MM.1S (cell line): ENCODE data around the gene ARID4B.
"Not testable (repeated sequence)": the region's sequence is repeated elsewhere in the genome, so short reads cannot be mapped to it uniquely, and the experiment has no call there.

Experiments used
- DNase-seq: peaks from one replicate; pipeline ENCODE4 v3.0.0-alpha.2; 2015
- H2AFZ ChIP-seq: fragments of 300-600 bp; sonication (generic); 2 replicates; pipeline ENCODE4 v1.6.0; 2016; ENCODE audit warnings: antibody characterized with exemption, low read length
- H3F3A ChIP-seq: fragments of 300-600 bp; sonication (generic); 2 replicates; pipeline ENCODE4 v1.6.1; 2016; ENCODE audit warnings: mild to moderate bottlenecking, antibody characterized with exemption, low read length, moderate library complexity, mixed read lengths; ENCODE audit not compliant: insufficient read depth
- H3K27ac ChIP-seq: fragments of 300-600 bp; sonication (generic); 2 replicates; pipeline ENCODE4 v1.5.1; 2016; ENCODE audit warnings: mild to moderate bottlenecking, low read length
- H3K27me3 ChIP-seq: fragments of 300-600 bp; sonication (generic); replicated peaks from 2 replicates; pipeline ENCODE4 v1.6.0; 2016; ENCODE audit warnings: low read length; ENCODE audit not compliant: insufficient read depth
- H3K36me3 ChIP-seq: fragments of 300-600 bp; sonication (generic); replicated peaks from 2 replicates; pipeline ENCODE4 v1.6.1; 2016; ENCODE audit warnings: mild to moderate bottlenecking, low read length, mixed read lengths; ENCODE audit not compliant: insufficient read depth
- H3K4me1 ChIP-seq: fragments of 300-600 bp; sonication (generic); 2 replicates; pipeline ENCODE4 v1.6.1; 2016; ENCODE audit warnings: low read length, mixed read lengths
- H3K4me2 ChIP-seq: fragments of 300-600 bp; sonication (generic); 2 replicates; pipeline ENCODE4 v1.6.0; 2016; ENCODE audit warnings: low read depth, low read length
- H3K4me3 ChIP-seq: fragments of 300-600 bp; sonication (generic); 2 replicates; pipeline ENCODE4 v1.5.1; 2016; ENCODE audit warnings: low read length, mixed read lengths
- H3K79me2 ChIP-seq: fragments of 300-600 bp; sonication (generic); 2 replicates; pipeline ENCODE4 v1.6.1; 2016; ENCODE audit warnings: mixed run types, low read length, mixed read lengths
- H3K9ac ChIP-seq: fragments of 300-600 bp; sonication (generic); 2 replicates; pipeline ENCODE4 v1.6.1; 2016; ENCODE audit warnings: low read length, mixed read lengths
- H3K9me2 ChIP-seq: fragments of 300-600 bp; sonication (generic); replicated peaks from 2 replicates; pipeline ENCODE4 v1.6.1; 2016; ENCODE audit warnings: mild to moderate bottlenecking, low read length, mixed read lengths; ENCODE audit not compliant: insufficient read depth
- H3K9me3 ChIP-seq: fragments of 300-600 bp; sonication (generic); replicated peaks from 2 replicates; pipeline ENCODE4 v1.6.1; 2016; ENCODE audit warnings: mild to moderate bottlenecking, low read length, mixed read lengths; ENCODE audit not compliant: insufficient read depth
- H4K20me1 ChIP-seq: fragments of 300-600 bp; sonication (generic); 2 replicates; pipeline ENCODE4 v1.6.1; 2016; ENCODE audit warnings: mild to moderate bottlenecking, low read length, moderate library complexity, mixed read lengths; ENCODE audit not compliant: insufficient read depth
- EZH2 ChIP-seq: fragments of 300-600 bp; sonication (generic); optimal IDR thresholded peaks from 2 replicates; pipeline ENCODE3; 2017; ENCODE audit warnings: low read depth, mild to moderate bottlenecking, antibody characterized with exemption, low read length, mixed read lengths
- EZH2phosphoT487 ChIP-seq: fragments of 300-600 bp; sonication (generic); IDR thresholded peaks from 2 replicates; pipeline ENCODE4 v1.6.1; 2018; ENCODE audit warnings: antibody characterized with exemption, low read length
- TF ChIP-seq, protein P1 (sequence below): fragments of 300-600 bp; sonication (generic); IDR thresholded peaks from 2 replicates; pipeline ENCODE4 v1.5.1; 2016; ENCODE audit warnings: antibody characterized with exemption, low read length, mixed read lengths

Gene ARID4B

DNA sequence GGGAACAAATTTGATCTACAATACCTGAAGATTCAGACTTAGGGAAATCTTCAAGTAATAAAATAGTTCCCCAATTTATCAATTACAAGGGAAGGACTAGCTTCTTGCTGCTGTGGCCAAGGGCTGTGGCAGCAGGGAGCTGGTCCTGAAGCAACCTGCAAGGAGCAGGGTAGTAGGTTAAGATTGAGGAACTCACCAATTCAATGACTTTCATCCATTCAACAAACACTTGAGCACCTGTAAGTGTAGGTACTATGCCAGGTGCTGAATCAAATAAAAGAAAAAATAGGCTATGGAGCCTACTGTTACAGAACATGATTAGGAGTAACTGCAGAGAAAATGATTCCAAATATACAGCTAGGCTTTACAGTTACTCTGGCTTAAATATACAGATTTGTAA lies 102.7 kb downstream of the ARID4B start:
- H3K36me3 ChIP-seq: peaks cover 7% of the 10 kb centered on the region; the same call in 1 of the 2 replicates
- no peaks in the 10 kb centered on the region for H3K9me2 ChIP-seq
- H4K20me1 ChIP-seq: no peaks in the 10 kb centered on the region
- no peak overlapping the region for H3K9ac ChIP-seq
- no peak overlapping the region for H3K27ac ChIP-seq
- no peaks in the 10 kb centered on the region for H3K4me1 ChIP-seq
- DNase-seq: no peak
- no peak for TF ChIP-seq EZH2
- TF ChIP-seq, protein P1, sequence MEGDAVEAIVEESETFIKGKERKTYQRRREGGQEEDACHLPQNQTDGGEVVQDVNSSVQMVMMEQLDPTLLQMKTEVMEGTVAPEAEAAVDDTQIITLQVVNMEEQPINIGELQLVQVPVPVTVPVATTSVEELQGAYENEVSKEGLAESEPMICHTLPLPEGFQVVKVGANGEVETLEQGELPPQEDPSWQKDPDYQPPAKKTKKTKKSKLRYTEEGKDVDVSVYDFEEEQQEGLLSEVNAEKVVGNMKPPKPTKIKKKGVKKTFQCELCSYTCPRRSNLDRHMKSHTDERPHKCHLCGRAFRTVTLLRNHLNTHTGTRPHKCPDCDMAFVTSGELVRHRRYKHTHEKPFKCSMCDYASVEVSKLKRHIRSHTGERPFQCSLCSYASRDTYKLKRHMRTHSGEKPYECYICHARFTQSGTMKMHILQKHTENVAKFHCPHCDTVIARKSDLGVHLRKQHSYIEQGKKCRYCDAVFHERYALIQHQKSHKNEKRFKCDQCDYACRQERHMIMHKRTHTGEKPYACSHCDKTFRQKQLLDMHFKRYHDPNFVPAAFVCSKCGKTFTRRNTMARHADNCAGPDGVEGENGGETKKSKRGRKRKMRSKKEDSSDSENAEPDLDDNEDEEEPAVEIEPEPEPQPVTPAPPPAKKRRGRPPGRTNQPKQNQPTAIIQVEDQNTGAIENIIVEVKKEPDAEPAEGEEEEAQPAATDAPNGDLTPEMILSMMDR: no peak
- no peak for TF ChIP-seq EZH2phosphoT487
- H3K27me3 ChIP-seq: no peaks in the 10 kb centered on the region
- H3K4me2 ChIP-seq: no peak overlapping the region
- 0 out of 2 replicates have a peak, but pooled peaks cover 4% of the 10 kb centered on the region for H3F3A ChIP-seq
- H3K4me3 ChIP-seq: no peak overlapping the region
- no peaks in the 10 kb centered on the region for H3K9me3 ChIP-seq
- H3K79me2 ChIP-seq: no peaks in the 10 kb centered on the region
- H2AFZ ChIP-seq: no peak overlapping the region

DNA sequence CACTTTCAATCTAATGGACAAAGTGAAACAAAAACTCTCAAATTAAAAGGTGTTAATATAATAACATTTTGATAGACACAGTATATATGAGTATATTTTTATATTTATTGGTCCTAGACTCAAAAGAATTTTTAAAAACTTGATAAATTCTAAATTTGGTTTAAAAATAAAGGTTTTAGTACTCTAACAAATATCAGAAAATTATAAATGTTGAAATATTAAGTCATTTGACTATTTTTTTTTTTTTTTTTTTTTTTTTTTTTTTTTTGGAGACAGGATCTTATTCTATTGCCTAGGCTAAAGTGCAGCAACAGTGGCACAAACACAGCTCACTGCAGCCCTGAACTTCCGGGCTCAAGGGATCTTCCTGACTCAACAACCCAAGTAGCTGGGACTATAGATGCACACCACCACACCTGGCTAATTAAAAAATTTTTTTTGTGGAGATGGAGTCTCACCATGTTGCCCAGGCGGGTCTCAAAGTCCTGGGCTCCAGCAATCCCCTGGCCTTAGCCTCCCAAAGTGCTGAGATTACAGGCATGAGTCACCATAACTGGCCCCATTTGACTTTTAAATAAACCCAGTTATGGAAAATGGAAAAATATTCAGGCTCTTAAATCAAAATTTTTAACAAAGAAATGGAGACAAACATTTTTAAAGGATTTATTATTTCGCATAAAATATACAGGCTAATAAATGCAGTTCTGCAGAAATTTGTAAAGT lies 106.2 kb downstream of the ARID4B start:
- no peaks in the 10 kb centered on the region for H3K4me1 ChIP-seq
- no peak for TF ChIP-seq EZH2phosphoT487
- TF ChIP-seq, protein P1: no peak
- TF ChIP-seq EZH2: no peak
- no peaks in the 10 kb centered on the region for H4K20me1 ChIP-seq
- H3K27ac ChIP-seq: no peak overlapping the region
- no peaks in the 10 kb centered on the region for H3K79me2 ChIP-seq
- H3K9me3 ChIP-seq: no peaks in the 10 kb centered on the region
- no peak overlapping the region for H3K4me2 ChIP-seq
- H3K9me2 ChIP-seq: no peaks in the 10 kb centered on the region
- no peak overlapping the region for H2AFZ ChIP-seq
- H3F3A ChIP-seq: no peaks in the 10 kb centered on the region
- peaks cover 3% of the 10 kb centered on the region; the same call in 1 of the 2 replicates for H3K36me3 ChIP-seq
- no peaks in the 10 kb centered on the region for H3K27me3 ChIP-seq
- H3K9ac ChIP-seq: no peak overlapping the region
- no peak overlapping the region for H3K4me3 ChIP-seq
- DNase-seq: no peak

DNA sequence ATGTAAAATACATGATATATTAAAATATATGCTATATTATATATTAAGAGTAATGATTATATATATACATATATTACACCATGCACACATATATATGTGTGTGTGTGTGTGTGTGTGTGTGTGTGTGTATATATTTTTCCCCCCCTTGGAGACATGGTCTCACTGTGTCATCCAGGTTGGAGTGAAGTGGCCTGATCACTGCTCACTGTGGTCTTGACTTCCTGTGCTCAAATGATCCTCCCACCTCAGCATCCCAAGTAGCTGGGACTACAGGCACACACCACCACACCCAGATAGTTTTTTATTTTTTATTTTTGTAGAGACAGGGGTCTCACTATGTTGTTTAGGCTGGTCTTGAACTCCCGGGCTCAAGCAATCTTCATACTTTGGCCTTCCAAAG lies 112.5 kb downstream of the ARID4B start:
- TF ChIP-seq EZH2 (no peak), EZH2phosphoT487 (no peak)
- TF ChIP-seq, protein P1: no peak
- Histone ChIP-seq H3K27ac (no peak overlapping the region), H3K9me2 (no peaks in the 10 kb centered on the region), H3K4me1 (no peaks in the 10 kb centered on the region), H2AFZ (no peak overlapping the region), H3K9ac (no peak overlapping the region), H3K4me2 (no peak overlapping the region), H4K20me1 (no peaks in the 10 kb centered on the region), H3K9me3 (no peaks in the 10 kb centered on the region), H3F3A (no peaks in the 10 kb centered on the region), H3K36me3 (no peaks in the 10 kb centered on the region; the same call in 1 of the 2 replicates), H3K27me3 (no peaks in the 10 kb centered on the region), H3K79me2 (no peaks in the 10 kb centered on the region), H3K4me3 (no peak overlapping the region)
- DNase-seq: no peak

DNA sequence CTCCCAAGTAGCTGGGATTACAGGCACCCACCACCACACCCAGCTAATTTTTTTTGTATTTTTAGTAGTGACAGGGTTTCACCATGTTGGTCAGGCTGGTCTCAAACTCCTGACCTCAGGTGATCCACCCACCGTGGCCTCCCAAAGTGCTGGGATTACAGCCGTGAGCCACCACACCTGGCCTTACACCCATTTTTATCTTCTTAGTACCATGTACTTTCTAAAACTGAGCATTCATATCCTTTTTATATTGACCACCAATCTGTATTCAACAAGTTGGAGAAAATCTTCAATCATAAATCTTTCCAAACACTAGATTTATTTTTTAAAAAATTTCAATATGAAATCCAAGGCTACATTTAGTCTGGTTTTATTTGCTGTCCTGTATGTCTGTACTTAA lies 113.0 kb downstream of the ARID4B start:
- not testable (repeated sequence) for DNase-seq, H3K4me3 ChIP-seq, H3F3A ChIP-seq, H2AFZ ChIP-seq, H3K9me3 ChIP-seq, H3K79me2 ChIP-seq, H3K36me3 ChIP-seq, H3K27me3 ChIP-seq, H4K20me1 ChIP-seq, H3K27ac ChIP-seq, H3K4me1 ChIP-seq, H3K9me2 ChIP-seq, H3K9ac ChIP-seq, H3K4me2 ChIP-seq
